Measurements from ENCODE around the gene FAM13A. TPM values are rescaled to one million over a fixed set of nuclear protein-coding genes. Genes with fewer than 3 reads are reported as not detected.

Gene FAM13A
- total and polyA plus RNA-seq, 2 of the 4 experiments (the other 2 are of a cell fraction) = 13.1 to 22.0 TPM

GRCh38 chr4:88870428-88870827 lies 186.6 kb downstream of the FAM13A start:
- Histone ChIP-seq H4K20me1 (ENCODE audit: insufficient read depth, low read length) (no peaks in the 10 kb centered on the region), H3K79me1 (ENCODE audit: low read depth in 1 of 2, low read length in 2 of 2) (peaks cover 0 to 5% of the 10 kb centered on the region in 2 experiments; a peak in 1 of 4 replicates), H3K4me3 (ENCODE audit: insufficient read depth, low read depth, low read length) (no peak overlapping the region), H3K9me3 (ENCODE audit: control insufficient read depth, insufficient read depth, low read length) (no peaks in the 10 kb centered on the region), H2BK5ac (ENCODE audit: low read depth, low read length, poor library complexity, severe bottlenecking) (no peak overlapping the region), H2AK9ac (replicated peaks; ENCODE audit: low read depth, low read length, poor library complexity) (no peak overlapping the region), H3K9ac (ENCODE audit: low read depth, low read length) (no peak overlapping the region), H3K27ac (ENCODE audit: insufficient read depth, low read length) (no peak overlapping the region), H2BK120ac (ENCODE audit: low read depth, low read length) (no peak overlapping the region), H3K23ac (ENCODE audit: low read depth, low read length) (no peak overlapping the region), H2AFZ (replicated peaks; ENCODE audit: low read length, poor library complexity) (no peak overlapping the region), H4K91ac (ENCODE audit: insufficient read depth, low read depth, low read length) (no peak overlapping the region), H3K4me1 (ENCODE audit: control insufficient read depth, insufficient read depth, low read length) (no peaks in the 10 kb centered on the region; the same call in 1 of the 2 replicates), H4K5ac (ENCODE audit: low read depth, low read length) (no peak overlapping the region), H3K9me1 (ENCODE audit: insufficient read depth, low read length) (no peaks in the 10 kb centered on the region), H3K56ac (ENCODE audit: extremely low read depth, insufficient read depth, low read length) (no peak overlapping the region), H3K4me2 (ENCODE audit: low read depth, low read length) (no peak overlapping the region), H2BK20ac (ENCODE audit: low read depth, low read length) (no peak overlapping the region), H3K14ac (replicated peaks; ENCODE audit: low read depth, low read length) (no peak overlapping the region), H2BK15ac (ENCODE audit: low read depth, low read length) (no peak overlapping the region), H3K36me3 (ENCODE audit: control insufficient read depth, insufficient read depth, low read length) (no peaks in the 10 kb centered on the region), H3K4ac (ENCODE audit: low read depth, low read length) (no peak overlapping the region), H3K18ac (ENCODE audit: low read depth, low read length) (no peak overlapping the region), H2AK5ac (ENCODE audit: low read depth, low read length) (no peak overlapping the region), H3K27me3 (ENCODE audit: control insufficient read depth, insufficient read depth, low read length) (no peaks in the 10 kb centered on the region), H4K8ac (ENCODE audit: low read depth in 2 of 2, low read length in 2 of 2) (no peak overlapping the region)
- dilution Hi-C loops (cut with HindIII; ENCODE audit: low sequenced_read_pairs, unreplicated experiment) = no loop called here
- WGBS, 2 experiments (ENCODE audit: extremely low coverage in 2 of 2, insufficient read length in 1 of 2) = 98% methylated on average over 7 of the region's 9 CpGs; no CpG with 5 or more reads in 1 of the 2 experiments
- in situ Hi-C loops (cut with MboI; ENCODE audit: low sequenced_read_pairs) = no loop called here
- CTCF ChIA-PET = no interaction called here
- no TSS peak for BruUV-seq (replicated peaks)
- ATAC-seq (ENCODE audit: low read depth) = no peak
- intact Hi-C loops (cut with micrococcal nuclease) = no loop called here
- POLR2A ChIA-PET (ENCODE audit: unreplicated experiment) = no interaction called here
- TF ChIP-seq CHD1 (IDR thresholded peaks at IDR 0.05; ENCODE audit: low read depth, low read length) (no peak), RAD21 (IDR thresholded peaks at IDR 0.05; ENCODE audit: low read length) (no peak), BHLHE40 (IDR thresholded peaks at IDR 0.05; ENCODE audit: low read depth, low read length) (no peak), MXI1 (IDR thresholded peaks at IDR 0.05; ENCODE audit: borderline replicate concordance, low read depth, low read length) (no peak), SMC3 (IDR thresholded peaks at IDR 0.05; ENCODE audit: low read depth, low read length) (no peak), USF2 (IDR thresholded peaks at IDR 0.05; ENCODE audit: low read depth, low read length) (no peak), CTCF (conservative IDR thresholded peaks at IDR 0.05; ENCODE audit: low read depth, low read length) (no peak), CEBPB (IDR thresholded peaks at IDR 0.05; ENCODE audit: low read depth, low read length) (no peak), RFX5 (IDR thresholded peaks at IDR 0.05; ENCODE audit: low read depth, low read length) (no peak), ELK1 (IDR thresholded peaks at IDR 0.05; ENCODE audit: borderline replicate concordance, low read depth, low read length) (no peak), MAFK (IDR thresholded peaks at IDR 0.05; ENCODE audit: low read depth, low read length) (no peak), RCOR1 (IDR thresholded peaks at IDR 0.05; ENCODE audit: insufficient replicate concordance, low read length) (no peak), FOS (IDR thresholded peaks at IDR 0.05; ENCODE audit: low read depth, low read length) (no peak), POLR2A (IDR thresholded peaks at IDR 0.05; ENCODE audit: low read depth, low read length) (no peak), NFE2L2 (IDR thresholded peaks at IDR 0.05; ENCODE audit: low read depth, low read length) (no peak), MAZ (IDR thresholded peaks at IDR 0.05; ENCODE audit: borderline replicate concordance, low read depth, low read length) (no peak)
- DNase-seq = no peak

Measured in IMR-90 (cell line).